IMR-90 (cell line): ENCODE measurements around the gene ARHGEF6. TPM values are rescaled to one million over a fixed set of nuclear protein-coding genes. Genes with fewer than 3 reads are reported as not detected.
A peak's percentile ranks its signal among the peaks of the same experiment; 100 is the strongest.

ENCODE experiments used
- ATAC-seq: fragments of 200-7000 bp; cut with Tn5 transposase; 2 replicates; pipeline ENCODE4 v1.9.1; 2020; ENCODE audit warnings: low read depth, mild to moderate bottlenecking, moderate library complexity
- BruUV-seq: library from RNA; stranded (reverse); fragments of 400-500 nt; replicated peaks from 2 replicates; lab custom pipeline; 2021; lab: Mats Ljungman, UMichigan
- CTCF ChIA-PET: fragments of 300-600 bp; formaldehyde crosslinking; extraction: SDS; loops from one replicate; lab custom pipeline; 2021; ENCODE audit warnings: antibody characterized with exemption; lab: Yijun Ruan, JAX
- POLR2A ChIA-PET: fragments of 300-600 bp; sonication (Branson Sonifier 250); formaldehyde crosslinking; loops from one replicate; lab custom pipeline; 2022; ENCODE audit warnings: antibody characterized with exemption; ENCODE audit not compliant: unreplicated experiment; lab: Charles Lee
- DNase-seq: peaks from one replicate; pipeline ENCODE4 v3.0.0; 2013
- H2AFZ ChIP-seq: replicated peaks from 2 replicates; pipeline ENCODE3; 2013; ENCODE audit warnings: low read length, mild to moderate bottlenecking; ENCODE audit not compliant: poor library complexity
- H2AK5ac ChIP-seq: 2 replicates; pipeline ENCODE4 v1.6.1; 2013; ENCODE audit warnings: low read depth, low read length, inconsistent platforms
- H2AK9ac ChIP-seq: replicated peaks from 2 replicates; pipeline ENCODE3; 2013; ENCODE audit warnings: mild to moderate bottlenecking, low read depth, low read length, moderate library complexity; ENCODE audit not compliant: poor library complexity
- H2BK120ac ChIP-seq: 2 replicates; pipeline ENCODE4 v1.6.1; 2013; ENCODE audit warnings: low read depth, low read length, inconsistent platforms
- H2BK15ac ChIP-seq: 3 replicates; pipeline ENCODE4 v1.6.1; 2013; ENCODE audit warnings: low read depth, low read length, inconsistent platforms
- H2BK20ac ChIP-seq: 2 replicates; pipeline ENCODE4 v1.6.1; 2013; ENCODE audit warnings: low read depth, mild to moderate bottlenecking, inconsistent platforms, low read length, moderate library complexity
- H2BK5ac ChIP-seq: 2 replicates; pipeline ENCODE4 v1.6.1; 2013; ENCODE audit warnings: mild to moderate bottlenecking, low read depth, low read length, inconsistent platforms; ENCODE audit not compliant: poor library complexity, severe bottlenecking
- H3K14ac ChIP-seq: replicated peaks from 2 replicates; pipeline ENCODE4 v1.6.1; 2013; ENCODE audit warnings: low read depth, low read length, inconsistent platforms
- H3K18ac ChIP-seq: 2 replicates; pipeline ENCODE4 v1.6.1; 2013; ENCODE audit warnings: low read depth, low read length, control low read depth
- H3K23ac ChIP-seq: 2 replicates; pipeline ENCODE4 v1.6.1; 2013; ENCODE audit warnings: low read depth, low read length, inconsistent platforms
- H3K27ac ChIP-seq: 2 replicates; pipeline ENCODE4 v1.5.1; 2013; ENCODE audit warnings: mild to moderate bottlenecking, control low read depth, low read length; ENCODE audit not compliant: insufficient read depth
- H3K27me3 ChIP-seq: 2 replicates; pipeline ENCODE4 v1.6.1; 2013; ENCODE audit warnings: low read length; ENCODE audit not compliant: control insufficient read depth, insufficient read depth
- H3K36me3 ChIP-seq: 2 replicates; pipeline ENCODE4 v1.6.1; 2013; ENCODE audit warnings: low read length, mixed read lengths; ENCODE audit not compliant: control insufficient read depth, insufficient read depth
- H3K4ac ChIP-seq: 2 replicates; pipeline ENCODE4 v1.6.1; 2013; ENCODE audit warnings: low read depth, low read length, inconsistent platforms
- H3K4me1 ChIP-seq: 2 replicates; pipeline ENCODE4 v1.6.1; 2013; ENCODE audit warnings: low read length, mixed read lengths; ENCODE audit not compliant: control insufficient read depth, insufficient read depth
- H3K4me2 ChIP-seq: 2 replicates; pipeline ENCODE4 v1.6.1; 2013; ENCODE audit warnings: low read depth, mild to moderate bottlenecking, control low read depth, low read length, moderate library complexity
- H3K4me3 ChIP-seq: 2 replicates; pipeline ENCODE4 v1.5.1; 2013; ENCODE audit warnings: low read depth, mild to moderate bottlenecking, control low read depth, low read length, moderate library complexity; ENCODE audit not compliant: insufficient read depth
- H3K56ac ChIP-seq: 2 replicates; pipeline ENCODE4 v1.6.1; 2013; ENCODE audit warnings: low read length, inconsistent platforms; ENCODE audit not compliant: insufficient read depth; ENCODE audit errors: extremely low read depth
- H3K79me1 ChIP-seq, 2 experiments: 2 replicates each; pipeline ENCODE4 v1.6.1; 2013; ENCODE audit warnings: low read length in 2 of 2, inconsistent platforms in 1 of 2, low read depth in 1 of 2
- H3K9ac ChIP-seq: 2 replicates; pipeline ENCODE4 v1.6.1; 2013; ENCODE audit warnings: low read depth, low read length, control low read depth
- H3K9me1 ChIP-seq: 2 replicates; pipeline ENCODE4 v1.6.1; 2013; ENCODE audit warnings: low read length, inconsistent platforms; ENCODE audit not compliant: insufficient read depth
- H3K9me3 ChIP-seq: 2 replicates; pipeline ENCODE4 v1.6.1; 2013; ENCODE audit warnings: low read length; ENCODE audit not compliant: control insufficient read depth, insufficient read depth
- H4K20me1 ChIP-seq: 2 replicates; pipeline ENCODE4 v1.6.1; 2013; ENCODE audit warnings: low read length, inconsistent platforms; ENCODE audit not compliant: insufficient read depth
- H4K5ac ChIP-seq: 2 replicates; pipeline ENCODE4 v1.6.1; 2013; ENCODE audit warnings: mild to moderate bottlenecking, low read depth, low read length, control low read depth
- H4K8ac ChIP-seq, 2 experiments: 2 replicates each; pipeline ENCODE4 v1.6.1; 2013; ENCODE audit warnings: low read depth in 2 of 2, low read length in 2 of 2, control low read depth in 1 of 2, inconsistent platforms in 1 of 2
- H4K91ac ChIP-seq: 2 replicates; pipeline ENCODE4 v1.6.1; 2013; ENCODE audit warnings: low read depth, low read length, inconsistent platforms; ENCODE audit not compliant: insufficient read depth
- CEBPB ChIP-seq: IDR thresholded peaks from 2 replicates; pipeline ENCODE4 v1.6.1; 2012; ENCODE audit warnings: low read depth, low read length, improper control_type of control experiment
- MAFK ChIP-seq: IDR thresholded peaks from 2 replicates; pipeline ENCODE4 v1.6.1; 2012; ENCODE audit warnings: low read depth, low read length, improper control_type of control experiment
- MAZ ChIP-seq: IDR thresholded peaks from 2 replicates; pipeline ENCODE4 v1.6.1; 2012; ENCODE audit warnings: low read depth, mild to moderate bottlenecking, low read length, improper control_type of control experiment, moderate library complexity, borderline replicate concordance
- NFE2L2 ChIP-seq: fragments of 150-350 bp; IDR thresholded peaks from 2 replicates; pipeline ENCODE4 v1.6.1; 2016; ENCODE audit warnings: low read depth, mild to moderate bottlenecking, low read length
- RAD21 ChIP-seq: IDR thresholded peaks from 2 replicates; pipeline ENCODE4 v1.6.1; 2012; ENCODE audit warnings: low read length, improper control_type of control experiment
- RCOR1 ChIP-seq: IDR thresholded peaks from 2 replicates; pipeline ENCODE4 v1.6.1; 2012; ENCODE audit warnings: mild to moderate bottlenecking, low read length, improper control_type of control experiment; ENCODE audit not compliant: insufficient replicate concordance
- RFX5 ChIP-seq: IDR thresholded peaks from 2 replicates; pipeline ENCODE4 v1.8.0; 2012; ENCODE audit warnings: low read depth, mild to moderate bottlenecking, low read length, moderate library complexity
- WGBS, 2 experiments: methylation state at CpG; one replicate each; pipeline versions ENCODE4 v1.1.5 to v1.1.7; 2013; ENCODE audit warnings: missing lambda C conversion rate in 2 of 2; ENCODE audit not compliant: insufficient read length in 1 of 2; ENCODE audit errors: extremely low coverage in 2 of 2; 5-methylcytosine and 5-hydroxymethylcytosine counted together
- dilution Hi-C: fragments of 300-500 bp; cut with HindIII; formaldehyde crosslinking; loops from one replicate; pipeline ENCODE4 v1.14.3; 2018; ENCODE audit warnings: low sequenced_read_pairs; ENCODE audit not compliant: unreplicated experiment
- in situ Hi-C: fragments of 300-500 bp; cut with MboI; formaldehyde crosslinking; loops from 3 replicates; pipeline ENCODE4 v1.14.3; 2019; ENCODE audit warnings: low sequenced_read_pairs, inconsistent platforms, mixed read lengths
- intact Hi-C: fragments of 100-400 bp; cut with micrococcal nuclease; formaldehyde crosslinking; loops from 2 replicates; pipeline ENCODE4 v1.10.0; 2022
- polyA plus RNA-seq, 3 experiments: library from polyadenylated mRNA; depleted of rRNA; stranded (reverse); fragments of >200 nt; gene quantifications; 2 replicates each; pipeline ENCODE4 v1.2.3, GENCODE V29; 2012; ENCODE audit warnings: low replicate concordance in 1 of 3
- total RNA-seq: library from RNA; depleted of rRNA; stranded (reverse); fragments of >200 nt; gene quantifications from 2 replicates; pipeline ENCODE4 v1.2.3, GENCODE V29; 2012
- TF ChIP-seq, protein P1 (sequence below): conservative IDR thresholded peaks from 2 replicates; pipeline ENCODE4 v1.5.1; 2012; ENCODE audit warnings: mild to moderate bottlenecking, low read depth, low read length, improper control_type of control experiment

The ARHGEF6 gene
- total and polyA plus RNA-seq, 2 of the 4 experiments (the other 2 are of a cell fraction) = 2.1 to 2.7 TPM

DNA sequence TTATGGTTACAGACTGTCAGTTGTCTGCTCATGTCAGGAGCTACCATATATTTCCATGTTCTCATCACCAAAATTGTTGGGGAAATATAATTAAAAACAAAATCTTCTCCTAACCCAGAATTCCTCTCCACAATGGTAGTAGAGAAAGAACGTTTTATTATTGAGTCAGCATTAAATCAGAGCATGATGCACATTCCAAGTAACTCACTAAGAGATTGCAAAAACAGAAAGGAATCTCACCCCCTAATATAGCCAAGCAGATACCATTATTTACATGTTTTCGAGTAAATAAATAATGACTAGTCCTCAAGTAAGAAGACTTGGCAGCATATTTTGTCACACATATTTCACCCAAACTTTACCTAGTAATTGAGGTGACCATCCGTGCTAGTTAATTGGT, 36.2 kb upstream of the ARHGEF6 start:
- dilution Hi-C loops (no loop called here), in situ Hi-C loops (no loop called here), intact Hi-C loops (loop anchor here (2.0 kb wide), 1 partner anchor 50 kb away; no protein-coding TSS in a partner anchor)
- Histone ChIP-seq H3K4me1 (peaks cover 3% of the 10 kb centered on the region), H2AFZ (no peak overlapping the region), H3K18ac (0 out of 2 replicates have a peak overlapping the region, but pooled peaks have one; percentile 52), H3K4me3 (no peak overlapping the region), H4K20me1 (no peaks in the 10 kb centered on the region), H3K9ac (no peak overlapping the region), H3K9me1 (no peaks in the 10 kb centered on the region), H2BK15ac (no peak overlapping the region), H4K8ac (no peak overlapping the region), H3K9me3 (no peaks in the 10 kb centered on the region), H4K5ac (no peak overlapping the region), H4K91ac (no peak overlapping the region), H3K23ac (no peak overlapping the region), H3K56ac (no peak overlapping the region), H3K27me3 (no peaks in the 10 kb centered on the region), H2AK5ac (no peak overlapping the region), H2BK120ac (0 out of 2 replicates have a peak overlapping the region, but pooled peaks have one; percentile 67), H2BK5ac (peak overlapping the region; percentile 57), H3K27ac (peak overlapping the region; percentile 44; the same call in 1 of the 2 replicates), H2BK20ac (peak overlapping the region; percentile 55; the same call in 1 of the 2 replicates), H3K4me2 (no peak overlapping the region), H3K36me3 (no peaks in the 10 kb centered on the region), H3K4ac (no peak overlapping the region), H3K14ac (no peak overlapping the region), H2AK9ac (no peak overlapping the region), H3K79me1 (no peaks in the 10 kb centered on the region)
- POLR2A ChIA-PET = no interaction called here
- BruUV-seq = no TSS peak
- CTCF ChIA-PET = no interaction called here
- ATAC-seq = peak; percentile 66
- peak; percentile 94 for TF ChIP-seq MAFK
- TF ChIP-seq CEBPB = peak; percentile 30; the same call in 1 of the 2 replicates
- no peak for TF ChIP-seq RCOR1
- TF ChIP-seq, protein P1, sequence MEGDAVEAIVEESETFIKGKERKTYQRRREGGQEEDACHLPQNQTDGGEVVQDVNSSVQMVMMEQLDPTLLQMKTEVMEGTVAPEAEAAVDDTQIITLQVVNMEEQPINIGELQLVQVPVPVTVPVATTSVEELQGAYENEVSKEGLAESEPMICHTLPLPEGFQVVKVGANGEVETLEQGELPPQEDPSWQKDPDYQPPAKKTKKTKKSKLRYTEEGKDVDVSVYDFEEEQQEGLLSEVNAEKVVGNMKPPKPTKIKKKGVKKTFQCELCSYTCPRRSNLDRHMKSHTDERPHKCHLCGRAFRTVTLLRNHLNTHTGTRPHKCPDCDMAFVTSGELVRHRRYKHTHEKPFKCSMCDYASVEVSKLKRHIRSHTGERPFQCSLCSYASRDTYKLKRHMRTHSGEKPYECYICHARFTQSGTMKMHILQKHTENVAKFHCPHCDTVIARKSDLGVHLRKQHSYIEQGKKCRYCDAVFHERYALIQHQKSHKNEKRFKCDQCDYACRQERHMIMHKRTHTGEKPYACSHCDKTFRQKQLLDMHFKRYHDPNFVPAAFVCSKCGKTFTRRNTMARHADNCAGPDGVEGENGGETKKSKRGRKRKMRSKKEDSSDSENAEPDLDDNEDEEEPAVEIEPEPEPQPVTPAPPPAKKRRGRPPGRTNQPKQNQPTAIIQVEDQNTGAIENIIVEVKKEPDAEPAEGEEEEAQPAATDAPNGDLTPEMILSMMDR = no peak
- no peak for TF ChIP-seq RAD21
- no peak for TF ChIP-seq MAZ
- no peak for TF ChIP-seq NFE2L2
- no peak for TF ChIP-seq RFX5
- DNase-seq = peak; percentile 47
- WGBS, 2 experiments = no CpG with 5 or more reads among the region's 3 CpGs
